ENCODE measurements around the gene GRIN3A. TPM values are rescaled to one million over a fixed set of nuclear protein-coding genes. Genes with fewer than 3 reads are reported as not detected.
"Not testable (repeated sequence)": the region's sequence is repeated elsewhere in the genome, so short reads cannot be mapped to it uniquely, and the experiment has no call there.

GRIN3A gene
- 8.7 TPM for total RNA-seq (ENCODE audit: insufficient read depth, low replicate concordance)

DNA sequence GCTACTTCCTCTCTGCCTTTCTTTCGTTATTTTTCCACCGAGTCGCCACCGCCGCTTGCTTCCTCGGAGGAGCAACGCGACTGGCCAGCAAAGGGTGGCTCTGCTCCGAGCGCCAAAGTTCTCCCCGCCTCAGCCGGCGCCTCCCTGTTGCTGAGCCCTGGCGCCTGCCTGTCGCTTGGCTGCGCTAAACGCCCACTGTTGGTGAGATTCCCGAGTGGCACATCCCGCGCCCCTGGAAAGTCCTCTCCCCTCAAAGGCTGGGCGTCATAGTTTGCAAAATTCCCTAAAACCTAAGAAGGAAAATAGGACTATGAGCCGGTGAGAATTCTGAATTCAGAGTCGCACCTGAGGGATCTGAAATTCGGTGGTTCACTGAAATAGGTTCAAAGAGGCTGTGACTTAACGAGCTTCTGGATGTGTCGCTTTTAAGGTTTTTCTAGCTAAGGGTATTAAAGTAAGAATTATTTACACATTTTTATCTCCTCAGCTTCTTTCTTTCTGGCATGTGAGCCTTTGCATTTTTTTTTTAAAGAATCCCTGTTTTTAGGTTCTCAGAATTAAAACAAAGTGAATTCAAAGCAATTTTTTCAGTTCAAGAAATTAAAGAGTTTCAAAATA lies at the start of gene GRIN3A:
TSS of gene GRIN3A (minus strand) at position 82 of the 618 bp plus-strand sequence. CDS start 668 bp downstream, outside the sequence.
- peak; percentile 52 for DNase-seq (ENCODE audit: low spot score)

DNA sequence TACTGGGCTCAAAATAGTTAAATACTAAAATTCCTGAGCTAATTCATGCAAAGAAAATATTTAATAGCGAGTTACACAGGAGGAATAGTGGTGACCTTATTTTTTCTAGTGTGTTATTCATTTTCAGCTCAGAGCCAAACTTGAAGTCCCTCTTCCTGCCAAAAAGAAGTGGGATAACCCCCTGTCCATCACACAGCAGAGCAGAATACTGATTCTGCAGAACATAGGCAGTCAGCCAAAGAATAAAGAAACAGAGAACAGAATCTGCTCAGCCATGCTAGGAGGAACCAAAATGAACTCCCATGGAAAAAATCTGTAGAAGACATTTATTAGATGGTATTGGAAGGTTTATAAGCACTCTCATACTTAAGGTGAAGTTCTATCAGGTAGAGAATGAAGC lies 49.4 kb upstream of the GRIN3A start:
- DNase-seq (ENCODE audit: low spot score) = peak; percentile 11

DNA sequence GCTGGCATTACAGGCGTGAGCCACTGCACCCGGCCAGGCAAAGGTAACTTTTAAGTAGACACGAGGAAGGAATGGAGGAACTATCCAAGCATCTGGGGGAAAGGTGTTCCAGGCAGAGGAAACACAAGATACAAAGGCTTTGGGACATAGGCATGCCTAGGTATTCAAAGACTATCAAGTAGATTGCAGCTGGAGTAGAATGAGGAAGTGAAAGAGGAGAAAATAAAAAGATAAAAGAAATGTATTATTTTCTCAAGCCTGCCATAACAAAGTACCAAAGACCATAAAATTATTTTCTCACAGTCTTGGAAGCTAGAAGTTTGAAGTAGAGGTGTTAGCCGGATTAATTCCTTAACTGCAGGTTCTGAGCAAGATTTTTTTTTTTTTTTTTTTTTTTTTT lies 39.9 kb upstream of the GRIN3A start:
- DNase-seq (ENCODE audit: low spot score) = no peak

DNA sequence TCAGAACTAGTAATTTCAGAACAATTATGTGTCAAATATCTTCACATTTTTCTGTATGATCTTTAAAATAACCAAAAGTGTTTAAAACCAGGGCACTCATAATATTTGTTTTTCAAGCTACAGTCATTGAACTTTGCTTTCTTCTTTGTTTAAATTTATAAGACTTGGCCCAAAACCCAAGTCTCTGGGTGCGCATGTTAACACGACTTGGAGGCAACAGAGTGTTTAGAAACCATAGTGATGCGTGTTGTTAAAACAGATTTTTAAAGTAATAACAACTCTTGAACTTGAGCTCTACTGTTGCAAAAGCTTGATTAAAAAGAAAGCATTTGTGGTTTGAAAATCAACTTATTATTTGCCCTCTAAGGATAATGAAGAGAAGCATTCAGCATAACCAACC lies 26.0 kb upstream of the GRIN3A start:
- DNase-seq (ENCODE audit: low spot score) = no peak

DNA sequence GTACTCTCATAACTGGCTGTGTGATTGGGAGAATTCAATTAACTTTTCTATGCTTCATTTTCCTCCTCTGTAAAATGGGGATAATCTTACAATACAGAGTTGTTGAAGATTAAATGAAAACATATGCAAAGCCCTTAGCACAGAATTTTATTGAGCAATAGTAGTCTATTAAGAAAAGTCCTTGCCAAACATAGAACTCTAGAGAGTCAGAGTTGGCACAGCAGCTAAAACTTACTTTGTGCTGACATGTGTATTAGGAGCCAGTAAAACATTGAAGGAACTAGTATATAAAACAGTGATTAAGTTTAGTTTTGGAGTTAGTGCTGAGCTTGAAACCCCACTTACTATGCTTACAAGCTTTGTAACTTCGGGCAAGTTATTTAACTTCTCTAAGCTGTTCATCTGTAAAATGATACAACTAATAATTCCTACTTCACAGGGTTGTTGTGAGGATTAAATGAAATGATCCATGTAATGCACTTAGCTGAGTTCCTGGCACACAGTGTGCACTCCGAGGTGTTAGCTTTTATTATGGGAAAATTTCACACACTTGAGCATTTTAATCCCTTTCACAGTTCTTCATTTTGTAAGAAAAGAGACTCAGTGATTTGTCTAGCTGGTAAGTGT lies 20.0 kb upstream of the GRIN3A start:
- DNase-seq (ENCODE audit: low spot score) = no peak

DNA sequence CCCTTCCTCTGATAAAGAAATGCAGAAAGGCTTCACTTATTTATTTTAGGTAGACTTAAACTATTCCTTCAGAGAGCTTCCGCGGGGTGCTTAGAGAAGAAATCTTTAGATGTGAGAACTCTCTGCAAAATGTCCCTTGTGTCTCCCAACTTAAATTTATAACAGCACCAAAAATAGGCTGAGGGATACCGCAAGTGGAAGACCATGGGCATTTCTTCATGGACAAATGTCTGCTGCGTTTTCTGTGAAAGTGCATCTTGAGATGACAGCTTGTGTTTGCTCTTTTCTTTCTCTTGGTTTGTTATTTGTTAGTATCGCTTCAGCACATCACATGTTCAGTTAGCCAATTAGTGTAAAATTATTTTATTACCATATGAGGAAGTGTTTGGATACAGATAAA lies 15.3 kb upstream of the GRIN3A start:
- no peak for DNase-seq (ENCODE audit: low spot score)

DNA sequence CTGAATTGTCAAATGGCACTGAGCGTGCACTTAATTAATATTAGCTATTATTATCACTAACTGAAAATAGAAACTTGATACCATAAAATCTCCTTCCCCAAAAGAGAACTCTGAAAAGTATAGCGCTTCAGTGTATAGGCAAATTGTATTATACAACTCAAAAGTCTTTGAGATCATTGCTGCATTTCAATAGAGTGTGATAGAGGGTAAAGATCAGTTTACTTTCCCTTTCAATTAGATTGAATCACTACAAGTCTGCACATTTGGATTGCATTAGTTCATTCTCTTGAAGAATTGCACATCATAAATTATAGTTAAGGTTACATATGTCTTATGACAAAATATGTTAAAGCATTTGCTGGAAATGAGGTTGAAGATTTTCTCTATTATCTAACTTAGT lies 13.4 kb upstream of the GRIN3A start:
- no peak for DNase-seq (ENCODE audit: low spot score)

DNA sequence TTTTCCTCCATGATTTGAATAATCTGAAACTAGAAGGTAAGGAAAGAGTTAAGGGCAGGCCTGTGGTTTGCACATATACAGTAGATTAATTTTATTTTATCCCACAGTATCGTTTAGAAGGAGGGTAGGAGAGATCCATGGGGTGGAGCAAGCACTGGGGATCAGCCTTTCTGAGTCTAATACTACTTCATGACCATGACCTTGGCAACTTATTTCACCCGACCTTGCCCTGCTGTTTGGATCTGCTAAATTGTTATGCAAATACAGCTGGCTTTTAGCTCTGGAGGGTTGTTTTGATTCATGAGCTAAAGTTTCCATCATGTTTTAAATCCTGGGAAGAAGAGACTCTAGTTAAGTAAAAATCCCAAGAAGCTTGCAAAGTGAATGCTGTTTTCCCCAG lies 864 bp upstream of the GRIN3A start:
- DNase-seq (ENCODE audit: low spot score) = no peak

DNA sequence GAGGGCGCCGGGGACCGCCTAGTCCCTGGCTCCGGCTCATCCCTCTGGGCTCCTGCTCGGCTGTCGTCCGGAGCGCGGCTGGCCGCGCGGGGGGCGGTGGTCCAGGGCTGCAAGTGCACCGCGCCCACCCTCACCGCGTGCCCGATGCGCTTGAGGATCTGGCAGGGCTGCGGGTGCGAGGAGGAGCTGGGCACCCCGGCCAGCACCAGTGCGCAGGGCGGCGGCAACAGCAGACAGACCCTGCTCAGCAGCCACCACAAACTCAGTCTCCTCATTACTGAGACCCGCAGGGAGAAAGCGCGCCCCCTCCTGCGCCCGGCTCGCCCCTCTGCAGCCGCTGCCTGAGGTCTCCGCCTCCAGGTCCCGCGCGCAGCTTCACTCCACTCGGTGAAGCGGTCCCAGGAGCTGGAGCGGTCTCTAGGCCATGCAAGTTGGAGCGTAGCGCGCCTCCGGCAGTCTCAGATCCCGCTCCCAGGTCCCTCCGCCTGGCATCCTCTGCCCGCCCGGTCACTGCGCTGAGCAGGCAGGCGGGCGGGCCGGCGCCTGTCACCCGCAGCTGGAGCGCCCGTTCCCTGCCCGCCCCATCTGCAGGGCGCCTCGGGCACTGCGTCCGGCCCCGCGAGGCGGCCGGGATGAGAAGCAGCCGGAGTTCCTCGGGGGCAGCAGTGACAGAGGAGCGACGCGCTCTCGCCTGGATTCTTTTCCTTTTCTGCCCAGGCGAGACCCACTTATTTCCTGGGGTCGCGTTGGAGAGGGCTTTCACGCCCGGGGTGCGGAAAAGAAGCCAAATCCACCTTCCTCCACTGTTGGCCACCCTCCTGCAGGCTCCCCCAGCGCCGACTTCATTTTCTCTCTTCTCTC lies 512 bp downstream of the GRIN3A start:
- DNase-seq (ENCODE audit: low spot score) = no peak

DNA sequence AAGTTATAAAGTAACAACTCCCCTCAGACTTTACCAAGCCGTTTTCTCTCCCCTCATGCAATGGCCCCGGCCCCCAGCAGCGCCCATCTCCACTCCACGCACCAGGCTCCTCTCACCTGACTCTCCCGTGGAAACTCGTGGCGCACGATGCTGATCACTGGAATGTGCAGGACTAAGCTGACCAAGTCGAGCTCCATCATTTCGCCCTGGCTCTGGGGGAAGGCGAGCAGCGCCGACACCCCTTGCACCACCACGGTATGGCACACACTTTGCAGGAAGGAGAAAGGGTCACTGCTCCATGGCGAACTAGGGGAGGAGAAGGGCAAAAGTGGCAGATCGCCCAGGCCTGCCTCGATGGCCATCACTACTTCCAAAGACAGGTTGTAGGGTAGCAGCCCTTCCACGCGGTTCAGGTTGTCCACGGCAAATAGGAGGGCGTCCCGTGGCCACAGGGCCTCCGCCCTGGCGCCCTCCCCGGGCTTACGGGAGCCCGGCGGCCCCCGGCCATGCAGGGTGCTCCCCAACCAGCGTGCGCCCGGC lies 1.2 kb downstream of the GRIN3A start:
- no peak for DNase-seq (ENCODE audit: low spot score)

DNA sequence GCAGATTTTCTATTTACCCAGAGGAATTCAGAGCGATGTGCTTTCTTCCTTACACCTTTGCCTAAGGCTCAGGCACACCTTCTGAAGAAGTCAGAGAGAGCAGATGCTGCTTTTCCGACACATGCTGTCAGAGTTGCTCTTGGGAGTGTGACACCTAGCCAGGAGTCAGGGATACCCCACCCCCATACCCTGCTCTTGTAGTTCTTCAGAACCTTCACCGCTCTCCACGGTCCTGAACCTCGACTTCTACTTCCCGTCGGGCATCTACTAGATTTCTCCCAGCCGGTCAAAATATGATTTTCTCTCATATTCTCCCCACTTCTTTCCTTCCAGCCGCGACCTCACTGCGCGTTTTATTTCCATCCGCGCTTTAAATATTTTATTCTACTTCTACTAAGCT lies 1.7 kb downstream of the GRIN3A start:
- DNase-seq (ENCODE audit: low spot score) = peak; percentile 65

DNA sequence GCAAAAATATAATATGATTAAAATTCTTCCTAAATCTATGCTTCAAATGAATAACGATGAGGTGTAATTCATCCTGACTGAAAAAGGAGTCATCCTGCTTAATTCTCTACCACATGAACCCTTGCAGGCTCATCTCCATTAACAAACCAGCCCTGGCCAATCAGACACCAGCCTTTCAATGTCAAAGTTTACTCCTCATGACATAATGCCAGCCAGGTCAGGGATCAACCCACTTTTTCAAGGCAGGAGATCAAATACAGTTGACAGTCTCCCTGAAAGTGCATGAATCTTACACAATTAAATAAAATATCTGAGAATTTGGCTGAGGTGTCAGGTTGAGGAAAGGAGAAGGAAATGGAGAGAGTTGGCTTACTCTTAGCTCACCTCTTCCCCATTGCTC lies 7.0 kb downstream of the GRIN3A start:
- DNase-seq (ENCODE audit: low spot score) = no peak

DNA sequence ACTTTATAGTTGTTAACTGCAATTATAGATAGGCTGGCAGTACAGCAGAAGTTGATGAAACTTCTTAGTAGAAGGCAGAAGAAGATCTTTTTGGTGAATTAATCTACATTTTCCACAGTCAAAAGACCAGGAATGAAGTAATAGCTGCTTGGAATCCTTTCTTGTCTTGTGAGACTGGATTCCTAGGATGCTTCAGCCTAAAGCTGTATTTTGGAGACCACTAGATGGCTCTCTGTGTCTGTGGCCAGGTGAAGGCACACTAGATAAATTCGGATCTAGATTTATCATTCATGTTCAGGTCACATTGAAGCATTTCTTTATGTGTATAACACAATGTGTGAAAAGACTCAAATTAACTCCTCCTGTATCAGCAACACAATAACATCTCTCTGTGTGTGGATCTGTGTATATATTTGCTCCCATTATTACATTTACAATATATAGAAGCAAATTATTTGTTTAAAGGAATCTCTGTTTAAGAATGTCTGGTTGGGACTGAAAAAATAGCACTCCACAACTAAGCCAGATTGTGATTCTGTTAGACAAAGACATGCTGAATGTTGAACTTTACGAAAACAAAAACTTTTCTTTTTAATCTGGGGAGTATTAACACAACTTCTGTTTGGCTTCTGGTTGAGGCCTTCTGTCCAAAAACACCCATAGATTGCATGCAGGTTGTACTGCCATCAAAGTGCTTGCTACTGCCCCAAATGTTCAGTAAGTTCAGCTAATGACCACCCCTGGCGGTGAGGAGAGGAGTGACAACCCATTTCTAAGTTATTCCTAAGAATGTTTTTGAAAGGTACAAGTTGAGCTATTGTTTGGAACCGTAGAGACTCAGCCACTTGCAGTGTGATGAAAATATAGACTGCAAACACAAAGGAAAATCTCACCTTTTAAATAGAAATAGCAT lies 10.6 kb downstream of the GRIN3A start:
- DNase-seq (ENCODE audit: low spot score) = peak; percentile 55

DNA sequence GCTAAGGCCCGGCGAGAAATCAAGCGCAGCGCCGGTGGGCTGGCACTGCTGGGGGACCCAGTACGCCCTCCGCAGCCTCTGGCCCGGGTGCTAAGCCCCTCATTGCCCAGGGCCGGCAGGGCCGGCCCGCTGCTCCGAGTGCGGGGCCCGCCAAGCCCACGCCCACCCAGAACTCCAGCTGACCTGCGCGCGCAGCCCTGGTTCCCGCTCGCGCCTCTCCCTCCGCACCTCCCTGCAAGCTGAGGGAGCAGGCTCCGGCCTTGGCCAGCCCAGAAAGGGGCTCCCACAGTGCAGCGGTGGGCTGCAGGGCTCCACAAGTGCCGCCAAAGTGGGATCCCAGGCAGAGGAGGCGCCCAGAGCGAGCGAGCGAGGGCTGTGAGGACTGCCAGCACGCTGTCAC lies 14.2 kb downstream of the GRIN3A start:
- not testable (repeated sequence) for DNase-seq (ENCODE audit: low spot score)

DNA sequence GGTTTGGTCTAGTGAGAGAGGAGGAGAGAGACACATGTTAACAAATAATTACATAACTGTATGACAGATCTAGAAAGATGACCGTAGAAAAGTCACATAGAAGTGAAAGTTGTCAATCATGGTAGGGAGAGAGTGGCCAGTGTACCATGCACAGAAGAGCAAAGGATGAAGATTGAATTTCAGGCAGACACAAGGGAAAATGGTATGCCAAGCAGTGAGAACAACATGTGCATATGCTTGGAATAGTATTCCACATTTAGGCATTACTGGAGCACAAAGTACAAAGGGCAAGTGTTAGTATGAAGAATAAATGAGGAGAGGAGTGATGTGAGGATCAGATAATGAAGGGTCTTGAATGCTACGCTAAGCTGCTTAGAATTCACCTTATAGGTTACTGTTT lies 20.3 kb downstream of the GRIN3A start:
- DNase-seq (ENCODE audit: low spot score) = no peak

DNA sequence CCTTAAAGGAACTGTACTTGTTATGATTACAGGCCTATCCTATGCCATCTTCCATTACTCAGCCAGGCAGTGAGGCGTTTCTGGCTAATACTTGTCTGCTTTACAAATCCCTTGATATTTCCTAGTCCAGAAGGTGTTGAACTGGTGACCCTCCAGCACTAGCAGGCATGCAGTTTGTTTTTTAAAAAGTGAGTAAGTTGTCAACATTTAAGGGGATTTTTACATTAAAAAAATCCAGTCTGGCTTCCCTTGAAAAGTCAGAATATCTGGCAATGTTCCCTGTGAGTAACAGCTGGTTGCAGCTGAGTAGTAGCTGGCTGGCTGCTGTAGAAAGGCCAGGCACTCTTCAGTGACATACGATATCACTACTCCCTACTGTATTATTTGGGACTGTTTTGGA lies 21.8 kb downstream of the GRIN3A start:
- DNase-seq (ENCODE audit: low spot score) = peak; percentile 80

DNA sequence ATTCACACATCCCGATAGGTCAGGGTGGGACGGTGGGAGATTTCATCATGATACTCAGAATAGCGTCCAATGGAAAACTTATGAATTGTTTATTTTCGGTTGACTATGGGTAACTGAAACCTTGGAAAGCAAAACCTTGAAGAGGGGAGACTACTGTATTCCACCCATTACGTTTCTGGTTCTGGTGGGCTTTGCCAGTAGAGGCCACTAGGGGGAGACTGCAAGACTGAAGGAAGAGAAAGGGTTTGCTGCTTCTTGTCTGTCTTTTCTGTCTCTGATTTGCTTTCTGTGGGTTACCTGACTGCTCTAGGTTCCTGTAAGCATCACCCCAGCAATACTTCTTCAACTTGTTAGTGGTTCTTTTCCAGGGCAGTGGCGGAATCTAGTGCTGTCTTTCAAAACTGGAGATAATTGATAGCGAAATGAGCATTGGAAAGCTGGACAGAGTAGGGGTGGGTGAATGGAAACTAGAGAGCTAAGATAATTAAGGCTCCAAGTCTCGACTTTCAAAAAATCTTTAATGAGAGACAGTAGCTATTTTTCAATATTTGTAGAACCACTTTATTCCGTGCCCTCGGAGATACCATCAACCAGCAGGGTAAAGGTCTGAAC lies 27.0 kb downstream of the GRIN3A start:
- DNase-seq (ENCODE audit: low spot score) = no peak

DNA sequence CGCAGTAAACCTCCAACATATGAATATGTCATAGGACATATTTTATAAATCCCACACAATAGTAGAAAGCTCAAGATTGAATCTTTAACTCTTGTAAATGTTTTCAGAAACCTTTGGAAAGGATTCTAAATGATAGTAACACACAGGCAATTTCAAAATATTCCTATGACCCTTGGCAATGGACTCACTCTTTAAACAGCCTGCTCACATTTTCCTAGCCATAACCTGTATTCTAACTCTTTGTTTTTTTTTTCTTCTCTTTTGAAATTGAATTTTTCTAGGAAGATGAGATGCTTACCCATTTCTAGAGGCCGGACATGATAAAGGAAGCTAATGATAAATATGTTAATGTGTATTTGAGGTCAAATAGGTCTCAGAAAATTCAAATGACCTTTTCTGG lies 29.6 kb downstream of the GRIN3A start:
- no peak for DNase-seq (ENCODE audit: low spot score)

DNA sequence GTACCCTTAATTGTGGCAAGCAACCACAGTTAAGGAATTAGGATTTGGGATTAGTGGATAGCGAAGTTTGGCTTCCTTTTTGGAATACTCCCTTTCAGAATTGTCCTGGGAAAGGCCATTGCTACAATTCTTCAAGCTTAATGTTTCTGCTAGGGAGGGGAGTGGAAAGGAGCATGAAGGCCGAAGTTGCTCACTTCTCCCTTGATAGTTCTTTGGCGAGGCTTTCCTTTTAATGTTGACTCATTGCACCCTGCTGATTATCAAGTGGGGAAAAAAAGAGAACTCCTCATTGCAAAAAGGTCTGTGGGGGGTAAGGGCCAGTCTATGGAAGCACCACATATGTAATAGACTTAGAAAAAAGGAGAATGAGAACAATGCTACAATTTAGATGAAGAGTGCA lies 30.7 kb downstream of the GRIN3A start:
- DNase-seq (ENCODE audit: low spot score) = no peak

DNA sequence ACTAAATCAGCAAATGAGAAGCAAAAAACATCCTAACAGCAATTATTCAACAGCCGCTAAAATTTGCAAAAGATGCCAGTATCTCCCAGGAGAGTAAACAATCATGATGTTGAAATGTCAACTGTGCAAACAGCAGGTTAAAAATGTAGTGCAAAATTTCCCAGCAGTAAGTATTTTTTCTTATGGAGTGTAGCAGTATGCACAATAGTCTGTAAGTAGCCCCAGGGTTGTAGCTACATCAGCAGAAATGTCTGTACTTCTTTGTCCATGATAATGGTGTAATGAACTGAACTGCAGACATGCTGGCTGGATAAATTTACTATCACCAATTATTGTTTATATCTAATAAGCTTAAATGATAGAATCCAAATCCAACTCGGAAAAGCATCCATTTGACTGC lies 31.4 kb downstream of the GRIN3A start:
- no peak for DNase-seq (ENCODE audit: low spot score)

DNA sequence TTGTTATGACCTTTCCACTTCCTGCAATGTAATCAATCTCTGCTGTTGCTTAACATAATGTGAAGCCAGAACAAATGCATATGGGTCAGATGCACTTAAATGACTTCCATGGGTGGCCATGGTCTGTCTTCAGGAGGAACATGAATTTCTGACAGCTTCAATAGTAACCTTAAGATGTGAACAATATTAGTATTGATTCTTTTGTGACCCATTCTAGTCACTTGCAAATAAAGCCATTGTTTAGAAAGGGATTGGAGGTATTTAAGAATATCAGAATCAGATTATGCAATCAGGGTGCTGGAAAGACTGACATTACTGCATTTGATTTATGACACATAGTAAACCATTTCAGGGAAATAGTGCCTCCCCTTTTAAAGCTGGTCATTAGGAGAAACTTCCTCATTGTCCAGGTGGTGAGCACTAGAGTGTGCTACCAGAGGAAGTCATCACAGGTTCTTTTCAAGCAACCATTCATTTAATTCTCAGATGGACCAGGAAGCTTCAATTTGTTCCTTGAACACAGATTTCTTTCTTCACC lies 32.1 kb downstream of the GRIN3A start:
- DNase-seq (ENCODE audit: low spot score) = no peak

Measured in umbilical cord (tissue), 2 donors.